ENCODE results near the gene UBN2.

UBN2 gene

DNA sequence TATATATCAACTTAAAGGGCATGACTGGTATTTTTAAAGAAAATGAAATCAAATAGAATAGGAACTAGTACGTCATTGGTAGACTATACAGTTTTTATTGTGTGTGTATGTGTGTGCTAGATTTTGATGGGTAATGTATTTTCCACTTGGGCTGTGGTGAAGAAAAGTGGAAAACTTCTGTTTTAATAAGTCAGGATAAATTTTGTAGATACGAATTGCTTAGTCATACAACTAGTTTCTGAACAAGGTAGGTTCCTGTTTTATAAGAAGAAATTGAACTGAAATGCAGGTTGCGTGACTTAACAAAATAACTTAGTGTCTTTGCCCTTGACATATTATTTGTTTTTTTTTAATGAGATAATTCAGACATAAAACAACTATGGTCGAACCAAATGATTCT, 24.3 kb downstream of the UBN2 start:
- POLR2A ChIA-PET = no interaction called here
- Histone ChIP-seq H3K36me3 (ENCODE audit: control insufficient read depth in 2 of 2, insufficient read depth in 1 of 2, low read length in 2 of 2) (peaks cover 13 to 41% of the 10 kb centered on the region in 2 experiments), H3K27ac (ENCODE audit: extremely low read depth, low read depth, low read length) (no peak overlapping the region), H3K4me1 (ENCODE audit: control insufficient read depth, insufficient read depth, low read length) (no peaks in the 10 kb centered on the region), H3K9me3 (ENCODE audit: control insufficient read depth, insufficient read depth, low read depth, low read length) (no peaks in the 10 kb centered on the region), H3K4me3 (ENCODE audit: low read depth, low read length) (no peak overlapping the region)
- CTCF ChIA-PET = no interaction called here
- TF ChIP-seq ZNF202 (tag by site-specific recombination; IDR thresholded peaks at IDR 0.05; ENCODE audit: borderline replicate concordance) = no peak
- TF ChIP-seq, protein P1, sequence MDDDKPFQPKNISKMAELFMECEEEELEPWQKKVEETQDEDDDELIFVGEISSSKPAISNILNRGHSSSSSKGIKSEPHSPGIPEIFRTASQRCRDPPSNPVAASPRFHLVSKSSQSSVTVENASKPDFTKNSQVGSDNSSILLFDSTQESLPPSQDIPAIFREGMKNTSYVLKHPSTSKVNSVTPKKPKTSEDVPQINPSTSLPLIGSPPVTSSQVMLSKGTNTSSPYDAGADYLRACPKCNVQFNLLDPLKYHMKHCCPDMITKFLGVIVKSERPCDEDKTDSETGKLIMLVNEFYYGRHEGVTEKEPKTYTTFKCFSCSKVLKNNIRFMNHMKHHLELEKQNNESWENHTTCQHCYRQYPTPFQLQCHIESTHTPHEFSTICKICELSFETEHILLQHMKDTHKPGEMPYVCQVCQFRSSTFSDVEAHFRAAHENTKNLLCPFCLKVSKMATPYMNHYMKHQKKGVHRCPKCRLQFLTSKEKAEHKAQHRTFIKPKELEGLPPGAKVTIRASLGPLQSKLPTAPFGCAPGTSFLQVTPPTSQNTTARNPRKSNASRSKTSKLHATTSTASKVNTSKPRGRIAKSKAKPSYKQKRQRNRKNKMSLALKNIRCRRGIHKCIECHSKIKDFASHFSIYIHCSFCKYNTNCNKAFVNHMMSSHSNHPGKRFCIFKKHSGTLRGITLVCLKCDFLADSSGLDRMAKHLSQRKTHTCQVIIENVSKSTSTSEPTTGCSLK (tag by site-specific recombination; IDR thresholded peaks at IDR 0.05) = no peak
- TF ChIP-seq ZNF670 (tag by site-specific recombination; IDR thresholded peaks at IDR 0.05; ENCODE audit: low read depth) = no peak
- TF ChIP-seq ZNF354C (tag by site-specific recombination; IDR thresholded peaks at IDR 0.05; ENCODE audit: borderline replicate concordance, low read depth) = no peak
- no peak for TF ChIP-seq SP3 (tag by site-specific recombination; IDR thresholded peaks at IDR 0.05)
- TF ChIP-seq FEZF1 (tag by site-specific recombination; IDR thresholded peaks at IDR 0.05) = no peak
- no peak for TF ChIP-seq SALL2 (tag by site-specific recombination; IDR thresholded peaks at IDR 0.05; ENCODE audit: borderline replicate concordance)
- no peak for TF ChIP-seq ZNF785 (tag by site-specific recombination; IDR thresholded peaks at IDR 0.05)
- no peak for TF ChIP-seq ZNF654 (tag by site-specific recombination; IDR thresholded peaks at IDR 0.05; ENCODE audit: low read depth)
- TF ChIP-seq, protein P2, sequence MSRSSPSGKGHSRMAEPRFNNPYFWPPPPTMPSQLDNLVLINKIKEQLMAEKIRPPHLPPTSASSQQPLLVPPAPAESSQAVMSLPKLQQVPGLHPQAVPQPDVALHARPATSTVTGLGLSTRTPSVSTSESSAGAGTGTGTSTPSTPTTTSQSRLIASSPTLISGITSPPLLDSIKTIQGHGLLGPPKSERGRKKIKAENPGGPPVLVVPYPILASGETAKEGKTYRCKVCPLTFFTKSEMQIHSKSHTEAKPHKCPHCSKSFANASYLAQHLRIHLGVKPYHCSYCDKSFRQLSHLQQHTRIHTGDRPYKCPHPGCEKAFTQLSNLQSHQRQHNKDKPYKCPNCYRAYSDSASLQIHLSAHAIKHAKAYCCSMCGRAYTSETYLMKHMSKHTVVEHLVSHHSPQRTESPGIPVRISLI (tag by site-specific recombination; IDR thresholded peaks at IDR 0.05) = no peak
- no peak for TF ChIP-seq ZNF24 (tag by site-specific recombination; IDR thresholded peaks at IDR 0.05)
- TF ChIP-seq ZBTB48 (tag by site-specific recombination; IDR thresholded peaks at IDR 0.05) = no peak
- TF ChIP-seq, protein P3, sequence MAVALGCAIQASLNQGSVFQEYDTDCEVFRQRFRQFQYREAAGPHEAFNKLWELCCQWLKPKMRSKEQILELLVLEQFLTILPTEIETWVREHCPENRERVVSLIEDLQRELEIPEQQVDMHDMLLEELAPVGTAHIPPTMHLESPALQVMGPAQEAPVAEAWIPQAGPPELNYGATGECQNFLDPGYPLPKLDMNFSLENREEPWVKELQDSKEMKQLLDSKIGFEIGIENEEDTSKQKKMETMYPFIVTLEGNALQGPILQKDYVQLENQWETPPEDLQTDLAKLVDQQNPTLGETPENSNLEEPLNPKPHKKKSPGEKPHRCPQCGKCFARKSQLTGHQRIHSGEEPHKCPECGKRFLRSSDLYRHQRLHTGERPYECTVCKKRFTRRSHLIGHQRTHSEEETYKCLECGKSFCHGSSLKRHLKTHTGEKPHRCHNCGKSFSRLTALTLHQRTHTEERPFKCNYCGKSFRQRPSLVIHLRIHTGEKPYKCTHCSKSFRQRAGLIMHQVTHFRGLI (tag by site-specific recombination; IDR thresholded peaks at IDR 0.05) = no peak
- TF ChIP-seq KLF1 (tag by site-specific recombination; IDR thresholded peaks at IDR 0.05) = no peak
- TF ChIP-seq ZNF155 (tag by site-specific recombination; IDR thresholded peaks at IDR 0.05) = no peak
- TF ChIP-seq ZFP3 (tag by site-specific recombination; IDR thresholded peaks at IDR 0.05; ENCODE audit: low read depth) = no peak
- TF ChIP-seq, protein P4, sequence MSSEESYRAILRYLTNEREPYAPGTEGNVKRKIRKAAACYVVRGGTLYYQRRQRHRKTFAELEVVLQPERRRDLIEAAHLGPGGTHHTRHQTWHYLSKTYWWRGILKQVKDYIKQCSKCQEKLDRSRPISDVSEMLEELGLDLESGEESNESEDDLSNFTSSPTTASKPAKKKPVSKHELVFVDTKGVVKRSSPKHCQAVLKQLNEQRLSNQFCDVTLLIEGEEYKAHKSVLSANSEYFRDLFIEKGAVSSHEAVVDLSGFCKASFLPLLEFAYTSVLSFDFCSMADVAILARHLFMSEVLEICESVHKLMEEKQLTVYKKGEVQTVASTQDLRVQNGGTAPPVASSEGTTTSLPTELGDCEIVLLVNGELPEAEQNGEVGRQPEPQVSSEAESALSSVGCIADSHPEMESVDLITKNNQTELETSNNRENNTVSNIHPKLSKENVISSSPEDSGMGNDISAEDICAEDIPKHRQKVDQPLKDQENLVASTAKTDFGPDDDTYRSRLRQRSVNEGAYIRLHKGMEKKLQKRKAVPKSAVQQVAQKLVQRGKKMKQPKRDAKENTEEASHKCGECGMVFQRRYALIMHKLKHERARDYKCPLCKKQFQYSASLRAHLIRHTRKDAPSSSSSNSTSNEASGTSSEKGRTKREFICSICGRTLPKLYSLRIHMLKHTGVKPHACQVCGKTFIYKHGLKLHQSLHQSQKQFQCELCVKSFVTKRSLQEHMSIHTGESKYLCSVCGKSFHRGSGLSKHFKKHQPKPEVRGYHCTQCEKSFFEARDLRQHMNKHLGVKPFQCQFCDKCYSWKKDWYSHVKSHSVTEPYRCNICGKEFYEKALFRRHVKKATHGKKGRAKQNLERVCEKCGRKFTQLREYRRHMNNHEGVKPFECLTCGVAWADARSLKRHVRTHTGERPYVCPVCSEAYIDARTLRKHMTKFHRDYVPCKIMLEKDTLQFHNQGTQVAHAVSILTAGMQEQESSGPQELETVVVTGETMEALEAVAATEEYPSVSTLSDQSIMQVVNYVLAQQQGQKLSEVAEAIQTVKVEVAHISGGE (tag by site-specific recombination; conservative IDR thresholded peaks at IDR 0.05; ENCODE audit: low read depth) = no peak

DNA sequence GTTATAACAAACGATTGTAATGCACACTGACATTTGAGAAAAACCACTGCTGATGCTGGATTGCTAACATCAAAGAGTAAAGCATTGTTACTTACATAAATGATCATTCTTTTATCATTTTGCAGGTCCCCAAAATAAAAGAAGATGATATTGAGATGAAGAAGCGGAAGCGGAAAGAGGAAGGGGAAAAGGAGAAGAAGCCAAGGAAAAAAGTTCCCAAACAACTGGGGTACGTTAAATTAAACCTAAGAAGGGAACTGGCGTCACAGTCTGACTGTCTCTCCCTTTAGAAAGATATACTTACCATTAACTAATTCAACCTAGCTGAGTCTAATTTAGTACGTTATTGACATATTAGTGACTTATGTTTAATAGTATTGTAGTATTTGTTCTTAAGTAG, 28.1 kb downstream of the UBN2 start:
- no peaks in the 10 kb centered on the region for H3K4me1 ChIP-seq (ENCODE audit: control insufficient read depth, insufficient read depth, low read length)
- no peaks in the 10 kb centered on the region for H3K9me3 ChIP-seq (ENCODE audit: control insufficient read depth, insufficient read depth, low read depth, low read length)
- peaks cover 18 to 50% of the 10 kb centered on the region in 2 experiments for H3K36me3 ChIP-seq (ENCODE audit: control insufficient read depth in 2 of 2, insufficient read depth in 1 of 2, low read length in 2 of 2)
- H3K27ac ChIP-seq (ENCODE audit: extremely low read depth, low read depth, low read length) = no peak overlapping the region
- POLR2A ChIA-PET = no interaction called here
- CTCF ChIA-PET = no interaction called here
- H3K4me3 ChIP-seq (ENCODE audit: low read depth, low read length) = no peak overlapping the region
- TF ChIP-seq, protein P5, sequence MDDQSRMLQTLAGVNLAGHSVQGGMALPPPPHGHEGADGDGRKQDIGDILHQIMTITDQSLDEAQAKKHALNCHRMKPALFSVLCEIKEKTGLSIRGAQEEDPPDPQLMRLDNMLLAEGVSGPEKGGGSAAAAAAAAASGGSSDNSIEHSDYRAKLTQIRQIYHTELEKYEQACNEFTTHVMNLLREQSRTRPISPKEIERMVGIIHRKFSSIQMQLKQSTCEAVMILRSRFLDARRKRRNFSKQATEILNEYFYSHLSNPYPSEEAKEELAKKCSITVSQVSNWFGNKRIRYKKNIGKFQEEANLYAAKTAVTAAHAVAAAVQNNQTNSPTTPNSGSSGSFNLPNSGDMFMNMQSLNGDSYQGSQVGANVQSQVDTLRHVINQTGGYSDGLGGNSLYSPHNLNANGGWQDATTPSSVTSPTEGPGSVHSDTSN (CRISPR knock-in tag; IDR thresholded peaks at IDR 0.05) = no peak
- TF ChIP-seq SCRT2 (tag by site-specific recombination; IDR thresholded peaks at IDR 0.05) = no peak
- no peak for TF ChIP-seq ZEB2 (tag by site-specific recombination; IDR thresholded peaks at IDR 0.05)
- no peak for TF ChIP-seq MZF1 (tag by site-specific recombination; IDR thresholded peaks at IDR 0.05; ENCODE audit: borderline replicate concordance)
- TF ChIP-seq ZFHX2 (tag by site-specific recombination; conservative IDR thresholded peaks at IDR 0.05) = no peak
- TF ChIP-seq ZFP37 (tag by site-specific recombination; IDR thresholded peaks at IDR 0.05) = no peak
- TF ChIP-seq TRIM28 (IDR thresholded peaks at IDR 0.05; ENCODE audit: borderline replicate concordance, low read length) = no peak
- TF ChIP-seq ZNF16 (tag by site-specific recombination; IDR thresholded peaks at IDR 0.05; ENCODE audit: low read depth) = no peak
- no peak for TF ChIP-seq ZNF777 (tag by site-specific recombination; IDR thresholded peaks at IDR 0.05; ENCODE audit: borderline replicate concordance)
- TF ChIP-seq ZNF558 (tag by site-specific recombination; IDR thresholded peaks at IDR 0.05) = no peak
